Neural progenitor cell (in vitro differentiated cells): ENCODE data around the gene LIN54. TPM values are rescaled to one million over a fixed set of nuclear protein-coding genes. Genes with fewer than 3 reads are reported as not detected.
"Not testable (repeated sequence)": the region's sequence is repeated elsewhere in the genome, so short reads cannot be mapped to it uniquely, and the experiment has no call there.

ENCODE experiments used
- DNase-seq: peaks from one replicate; pipeline ENCODE4 v3.0.0-alpha.2; 2016; ENCODE audit warnings: low spot score
- H2AFZ ChIP-seq: fragments of 200-600 bp; sonication (generic); replicated peaks from 2 replicates; pipeline ENCODE4 v1.6.1; 2016; ENCODE audit warnings: antibody characterized with exemption
- H3F3A ChIP-seq: fragments of 200-600 bp; sonication (generic); 2 replicates; pipeline ENCODE4 v1.6.1; 2016; ENCODE audit warnings: antibody characterized with exemption, low read depth
- H3K27ac ChIP-seq: fragments of 200-600 bp; sonication (generic); 2 replicates; pipeline ENCODE4 v1.5.1; 2016; ENCODE audit warnings: mild to moderate bottlenecking
- H3K27me3 ChIP-seq: fragments of 200-600 bp; sonication (generic); 2 replicates; pipeline ENCODE4 v1.6.1; 2016; ENCODE audit warnings: mild to moderate bottlenecking, moderate library complexity
- H3K36me3 ChIP-seq: fragments of 200-600 bp; sonication (generic); 2 replicates; pipeline ENCODE4 v1.5.1; 2016
- H3K4me1 ChIP-seq: fragments of 200-600 bp; sonication (generic); 2 replicates; pipeline ENCODE4 v1.6.1; 2016; ENCODE audit warnings: mixed run types
- H3K4me2 ChIP-seq: fragments of 200-600 bp; sonication (generic); 2 replicates; pipeline ENCODE4 v1.6.1; 2016
- H3K4me3 ChIP-seq: fragments of 200-600 bp; sonication (generic); 2 replicates; pipeline ENCODE4 v1.5.1; 2016
- H3K79me2 ChIP-seq: fragments of 200-600 bp; sonication (generic); 2 replicates; pipeline ENCODE4 v1.6.1; 2016; ENCODE audit warnings: low read depth
- H3K9ac ChIP-seq: fragments of 200-600 bp; sonication (generic); 2 replicates; pipeline ENCODE4 v1.6.1; 2016
- H3K9me3 ChIP-seq: fragments of 200-600 bp; sonication (generic); 2 replicates; pipeline ENCODE4 v1.5.1; 2016; ENCODE audit warnings: low read depth
- H4K20me1 ChIP-seq: fragments of 200-600 bp; sonication (generic); 2 replicates; pipeline ENCODE4 v1.6.1; 2016; ENCODE audit warnings: low read depth
- H3K27ac Mint-ChIP-seq: 3 replicates; pipeline ENCODE4 v1.8.0; 2021; ENCODE audit warnings: mixed read lengths
- H3K27me3 Mint-ChIP-seq: 2 replicates; pipeline ENCODE4 v1.8.0; 2022; ENCODE audit warnings: low read depth, mild to moderate bottlenecking, inconsistent platforms, moderate library complexity, mixed read lengths; ENCODE audit not compliant: insufficient read depth
- H3K36me3 Mint-ChIP-seq: 3 replicates; pipeline ENCODE4 v1.8.0; 2021; ENCODE audit warnings: mixed read lengths
- H3K4me1 Mint-ChIP-seq: 3 replicates; pipeline ENCODE4 v1.8.0; 2021; ENCODE audit warnings: mixed read lengths
- H3K4me3 Mint-ChIP-seq: 3 replicates; pipeline ENCODE4 v1.8.0; 2021; ENCODE audit warnings: mild to moderate bottlenecking, moderate library complexity, mixed read lengths
- H3K9me3 Mint-ChIP-seq: 3 replicates; pipeline ENCODE4 v1.8.0; 2020; ENCODE audit warnings: mixed read lengths
- EZH2 ChIP-seq: fragments of 200-600 bp; sonication (generic); IDR thresholded peaks from 2 replicates; pipeline ENCODE4 v1.6.1; 2017; ENCODE audit warnings: antibody characterized with exemption, mild to moderate bottlenecking, moderate library complexity
- EZH2phosphoT487 ChIP-seq: fragments of 200-600 bp; sonication (generic); IDR thresholded peaks from 2 replicates; pipeline ENCODE4 v1.6.1; 2017; ENCODE audit warnings: antibody characterized with exemption
- total RNA-seq: library from RNA; depleted of rRNA; stranded (reverse); fragments of >200 nt; gene quantifications from 2 replicates; pipeline ENCODE4 v1.2.3, GENCODE V29; 2015; ENCODE audit warnings: low replicate concordance
- TF ChIP-seq, protein P1 (sequence below): fragments of 200-600 bp; sonication (generic); IDR thresholded peaks from 2 replicates; pipeline ENCODE4 v1.5.1; 2017; ENCODE audit warnings: antibody characterized with exemption, mild to moderate bottlenecking

Gene LIN54
- total RNA-seq, 1 donor from 2014 or later: 27.4 TPM

DNA sequence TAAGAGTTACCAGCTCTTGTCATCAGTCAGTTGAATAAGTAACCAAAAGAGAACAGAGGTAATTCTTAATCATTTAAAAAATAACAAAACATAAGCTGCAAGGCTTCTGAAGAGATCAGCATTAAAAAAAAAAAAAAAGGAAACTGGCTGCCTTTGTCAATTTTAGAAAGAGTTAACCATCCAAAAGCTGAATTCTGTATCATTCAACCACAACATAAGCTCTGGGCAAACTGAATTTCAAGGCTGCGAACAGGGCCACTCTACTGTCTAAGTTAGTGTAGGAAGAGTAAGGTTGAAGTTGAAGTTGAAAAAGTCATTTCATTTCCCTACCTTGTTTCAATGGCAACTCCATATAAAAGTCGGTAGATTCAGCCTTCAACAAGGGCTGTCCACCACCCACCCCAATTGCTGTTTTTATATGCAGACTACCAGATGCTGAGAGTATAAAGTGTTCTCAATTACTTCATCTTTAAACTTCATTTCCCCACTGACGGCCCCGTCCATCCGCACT is 1.1 kb upstream of the LIN54 start:
- Histone ChIP-seq H2AFZ (no peak overlapping the region), H3F3A (peaks cover 13% of the 10 kb centered on the region), H3K9me3 (no peaks in the 10 kb centered on the region), H3K4me1 (peaks cover 26% of the 10 kb centered on the region), H3K27me3 (peaks cover 15% of the 10 kb centered on the region), H3K4me2 (peak overlapping the region; percentile 87), H3K27ac (no peak overlapping the region), H3K79me2 (peaks cover 44% of the 10 kb centered on the region), H3K36me3 (no peaks in the 10 kb centered on the region), H3K9ac (no peak overlapping the region), H4K20me1 (no peaks in the 10 kb centered on the region), H3K4me3 (peak overlapping the region; percentile 88)
- DNase-seq: no peak
- Mint-ChIP-seq H3K4me1 (peaks cover 29% of the 10 kb centered on the region), H3K27ac (peak overlapping the region; percentile 39), H3K4me3 (peak overlapping the region; percentile 94), H3K36me3 (peaks cover 3% of the 10 kb centered on the region), H3K9me3 (no peaks in the 10 kb centered on the region), H3K27me3 (peaks cover 3% of the 10 kb centered on the region)
- TF ChIP-seq EZH2 (peak; percentile 54), EZH2phosphoT487 (no peak)

GRCh38 chr4:83010111-83010521 is 507 bp downstream of the LIN54 start:
- Histone ChIP-seq H3K4me3 (peak overlapping the region; percentile 88), H3K4me2 (peak overlapping the region; percentile 87), H3K27ac (peak overlapping the region; percentile 53), H3K27me3 (peaks cover 15% of the 10 kb centered on the region), H3K9me3 (no peaks in the 10 kb centered on the region), H3K9ac (peak overlapping the region; percentile 79), H3F3A (peaks cover 13% of the 10 kb centered on the region), H2AFZ (peak overlapping the region; percentile 86), H3K79me2 (peaks cover 59% of the 10 kb centered on the region), H4K20me1 (no peaks in the 10 kb centered on the region), H3K36me3 (no peaks in the 10 kb centered on the region), H3K4me1 (peaks cover 26% of the 10 kb centered on the region)
- H3K36me3 Mint-ChIP-seq: peaks cover 9% of the 10 kb centered on the region
- no peaks in the 10 kb centered on the region for H3K9me3 Mint-ChIP-seq
- H3K27me3 Mint-ChIP-seq: peaks cover 3% of the 10 kb centered on the region
- DNase-seq: no peak
- H3K4me3 Mint-ChIP-seq: peak overlapping the region; percentile 94
- H3K27ac Mint-ChIP-seq: peak overlapping the region; percentile 93
- TF ChIP-seq EZH2: no peak
- TF ChIP-seq, protein P1, sequence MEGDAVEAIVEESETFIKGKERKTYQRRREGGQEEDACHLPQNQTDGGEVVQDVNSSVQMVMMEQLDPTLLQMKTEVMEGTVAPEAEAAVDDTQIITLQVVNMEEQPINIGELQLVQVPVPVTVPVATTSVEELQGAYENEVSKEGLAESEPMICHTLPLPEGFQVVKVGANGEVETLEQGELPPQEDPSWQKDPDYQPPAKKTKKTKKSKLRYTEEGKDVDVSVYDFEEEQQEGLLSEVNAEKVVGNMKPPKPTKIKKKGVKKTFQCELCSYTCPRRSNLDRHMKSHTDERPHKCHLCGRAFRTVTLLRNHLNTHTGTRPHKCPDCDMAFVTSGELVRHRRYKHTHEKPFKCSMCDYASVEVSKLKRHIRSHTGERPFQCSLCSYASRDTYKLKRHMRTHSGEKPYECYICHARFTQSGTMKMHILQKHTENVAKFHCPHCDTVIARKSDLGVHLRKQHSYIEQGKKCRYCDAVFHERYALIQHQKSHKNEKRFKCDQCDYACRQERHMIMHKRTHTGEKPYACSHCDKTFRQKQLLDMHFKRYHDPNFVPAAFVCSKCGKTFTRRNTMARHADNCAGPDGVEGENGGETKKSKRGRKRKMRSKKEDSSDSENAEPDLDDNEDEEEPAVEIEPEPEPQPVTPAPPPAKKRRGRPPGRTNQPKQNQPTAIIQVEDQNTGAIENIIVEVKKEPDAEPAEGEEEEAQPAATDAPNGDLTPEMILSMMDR: no peak
- TF ChIP-seq EZH2phosphoT487: no peak
- peaks cover 29% of the 10 kb centered on the region for H3K4me1 Mint-ChIP-seq

- H3K79me2 ChIP-seq: peaks cover 65% of the 10 kb centered on the region
- no peaks in the 10 kb centered on the region for H4K20me1 ChIP-seq
- peaks cover 9% of the 10 kb centered on the region for H3K36me3 Mint-ChIP-seq
- peak overlapping the region; percentile 88 for H3K4me3 ChIP-seq
- H3K27ac ChIP-seq: no peak overlapping the region
- peaks cover 26% of the 10 kb centered on the region for H3K4me1 ChIP-seq
- H3K27me3 Mint-ChIP-seq: peaks cover 3% of the 10 kb centered on the region
- no peaks in the 10 kb centered on the region for H3K9me3 ChIP-seq
- H3K4me2 ChIP-seq: peak overlapping the region; percentile 87
- no peak for DNase-seq
- H3F3A ChIP-seq: peaks cover 13% of the 10 kb centered on the region
- peak overlapping the region; percentile 94 for H3K4me3 Mint-ChIP-seq
- H3K27ac Mint-ChIP-seq: peak overlapping the region; percentile 93
- peak overlapping the region; percentile 79 for H3K9ac ChIP-seq
- TF ChIP-seq, protein P1: no peak
- TF ChIP-seq EZH2 (no peak), EZH2phosphoT487 (no peak)
- peak overlapping the region; percentile 86 for H2AFZ ChIP-seq
- H3K36me3 ChIP-seq: no peaks in the 10 kb centered on the region
- H3K4me1 Mint-ChIP-seq: peaks cover 29% of the 10 kb centered on the region
- peaks cover 15% of the 10 kb centered on the region for H3K27me3 ChIP-seq
- H3K9me3 Mint-ChIP-seq: no peaks in the 10 kb centered on the region
Measured at GRCh38 chr4:83009529-83009928, 1.1 kb downstream of the LIN54 start.

DNA sequence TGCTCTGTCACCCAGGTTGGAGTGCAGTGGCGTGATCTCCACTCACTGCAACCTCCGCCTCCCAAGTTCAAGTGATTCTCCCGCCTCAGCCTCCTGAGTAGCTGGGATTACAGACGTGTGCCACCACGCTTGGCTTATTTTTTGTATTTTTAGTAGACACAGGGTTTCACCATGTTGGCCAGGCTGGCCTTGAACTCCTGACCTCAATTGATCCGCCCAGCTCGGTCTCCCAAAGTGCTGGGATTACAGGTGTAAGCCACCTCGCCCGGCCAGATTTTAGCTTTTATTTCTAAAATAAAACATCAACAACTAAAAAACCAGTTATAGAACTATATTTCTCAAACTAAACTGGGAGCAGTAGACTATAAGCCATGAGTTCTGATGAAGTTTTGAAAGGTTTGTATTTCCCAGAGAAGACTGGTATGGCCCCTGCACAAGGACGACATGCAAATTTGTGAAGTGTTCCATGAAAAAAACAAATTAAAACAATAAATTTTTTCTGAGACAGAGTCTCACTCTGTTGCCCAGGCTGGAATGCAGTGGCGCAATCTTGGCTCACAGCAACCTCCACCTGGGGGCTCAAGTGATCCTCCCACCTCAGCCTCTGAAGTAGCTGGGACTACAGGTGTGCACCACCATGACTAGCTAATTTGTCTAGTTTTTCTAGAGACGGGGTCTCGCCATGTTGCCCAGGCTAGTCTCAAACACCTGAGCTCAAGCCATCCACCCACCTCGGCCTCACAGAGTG is 7.4 kb downstream of the LIN54 start:
- not testable (repeated sequence) for H2AFZ ChIP-seq, H3K4me1 Mint-ChIP-seq, H3K27me3 Mint-ChIP-seq, H3K4me3 ChIP-seq, H3F3A ChIP-seq, H3K27me3 ChIP-seq, H3K36me3 ChIP-seq, H3K9ac ChIP-seq, H3K4me1 ChIP-seq, H4K20me1 ChIP-seq, DNase-seq, H3K9me3 ChIP-seq, H3K4me2 ChIP-seq, H3K4me3 Mint-ChIP-seq, H3K27ac ChIP-seq, H3K9me3 Mint-ChIP-seq, H3K27ac Mint-ChIP-seq
- H3K36me3 Mint-ChIP-seq: peaks cover 11% of the 10 kb centered on the region
- H3K79me2 ChIP-seq: peaks cover 62% of the 10 kb centered on the region
